ENCODE data around the gene C5. TPM values are rescaled to one million over a fixed set of nuclear protein-coding genes. Genes with fewer than 3 reads are reported as not detected.

The C5 gene
- total and polyA plus RNA-seq, 9 donors, result 3.0 to 7.2 (median 4.6) TPM

DNA sequence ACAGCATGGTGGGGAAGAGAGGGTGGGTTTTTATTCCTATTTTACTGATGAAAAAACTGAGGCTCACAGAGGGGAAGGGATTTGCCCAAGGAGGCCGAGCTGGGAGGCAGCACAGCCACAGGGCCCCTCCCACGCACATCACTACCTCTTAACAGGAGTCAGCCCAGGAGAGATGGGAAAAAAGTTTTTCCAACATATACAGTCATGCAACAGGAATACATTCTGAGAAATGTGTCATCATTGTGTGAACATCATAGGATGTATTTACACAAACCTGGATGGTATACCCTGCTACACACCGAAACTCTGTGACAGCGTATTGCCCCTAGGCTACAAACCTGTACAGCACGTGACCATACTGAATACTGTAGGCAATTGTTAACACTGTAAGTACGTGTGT lies 135.1 kb downstream of the C5 start:
- TF ChIP-seq EP300 (IDR thresholded peaks at IDR 0.05), result no peak
- no peak for TF ChIP-seq POLR2A (IDR thresholded peaks at IDR 0.05)
- TF ChIP-seq, protein P1, sequence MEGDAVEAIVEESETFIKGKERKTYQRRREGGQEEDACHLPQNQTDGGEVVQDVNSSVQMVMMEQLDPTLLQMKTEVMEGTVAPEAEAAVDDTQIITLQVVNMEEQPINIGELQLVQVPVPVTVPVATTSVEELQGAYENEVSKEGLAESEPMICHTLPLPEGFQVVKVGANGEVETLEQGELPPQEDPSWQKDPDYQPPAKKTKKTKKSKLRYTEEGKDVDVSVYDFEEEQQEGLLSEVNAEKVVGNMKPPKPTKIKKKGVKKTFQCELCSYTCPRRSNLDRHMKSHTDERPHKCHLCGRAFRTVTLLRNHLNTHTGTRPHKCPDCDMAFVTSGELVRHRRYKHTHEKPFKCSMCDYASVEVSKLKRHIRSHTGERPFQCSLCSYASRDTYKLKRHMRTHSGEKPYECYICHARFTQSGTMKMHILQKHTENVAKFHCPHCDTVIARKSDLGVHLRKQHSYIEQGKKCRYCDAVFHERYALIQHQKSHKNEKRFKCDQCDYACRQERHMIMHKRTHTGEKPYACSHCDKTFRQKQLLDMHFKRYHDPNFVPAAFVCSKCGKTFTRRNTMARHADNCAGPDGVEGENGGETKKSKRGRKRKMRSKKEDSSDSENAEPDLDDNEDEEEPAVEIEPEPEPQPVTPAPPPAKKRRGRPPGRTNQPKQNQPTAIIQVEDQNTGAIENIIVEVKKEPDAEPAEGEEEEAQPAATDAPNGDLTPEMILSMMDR (IDR thresholded peaks at IDR 0.05), result no peak
- H3K4me3 ChIP-seq, result no peak overlapping the region
- WGBS, 3 donors, result 91 to 97% (median 92%) methylated on average over 6 of the region's 6 CpGs
- H3K4me1 ChIP-seq (ENCODE audit: insufficient read depth), result peaks cover 7% of the 10 kb centered on the region
- H3K27me3 ChIP-seq, result no peaks in the 10 kb centered on the region
- H3K9me3 ChIP-seq, result no peaks in the 10 kb centered on the region
- DNase-seq, result no peak
- intact Hi-C loops (cut with DNase I), result no loop called here
- H3K36me3 ChIP-seq, result no peaks in the 10 kb centered on the region
- no peak overlapping the region for H3K27ac ChIP-seq

DNA sequence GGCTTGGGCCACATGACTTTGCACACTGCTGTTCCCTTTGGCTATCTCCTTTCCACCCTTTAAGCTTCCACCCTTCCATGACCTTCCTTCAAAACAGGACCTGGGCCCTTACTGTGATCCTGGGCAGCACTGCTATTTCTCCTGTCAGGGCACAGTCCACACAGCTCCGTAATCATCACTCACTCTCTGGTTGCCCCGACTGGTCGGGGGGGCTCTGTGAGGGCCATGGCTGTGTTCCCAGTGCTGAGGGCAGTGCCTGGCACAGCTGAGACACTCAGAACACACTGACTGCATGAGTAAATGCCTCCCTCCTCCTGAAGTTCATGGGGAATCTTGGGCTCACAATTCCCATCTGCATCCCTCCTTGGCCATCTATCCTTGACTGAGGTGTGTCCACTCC lies 135.7 kb downstream of the C5 start:
- Histone ChIP-seq H3K36me3 (no peaks in the 10 kb centered on the region), H3K27me3 (no peaks in the 10 kb centered on the region), H3K9me3 (no peaks in the 10 kb centered on the region), H3K27ac (no peak overlapping the region), H3K4me3 (no peak overlapping the region), H3K4me1 (ENCODE audit: insufficient read depth) (peaks cover 7% of the 10 kb centered on the region)
- TF ChIP-seq, protein P1 (IDR thresholded peaks at IDR 0.05), result no peak
- TF ChIP-seq EP300 (IDR thresholded peaks at IDR 0.05) (no peak), POLR2A (IDR thresholded peaks at IDR 0.05) (no peak)
- WGBS, 3 donors, result 79 to 89% (median 85%) methylated on average over 3 of the region's 3 CpGs
- intact Hi-C loops (cut with DNase I), result no loop called here
- peak in 1 of 5 donors; percentile 15 for DNase-seq

DNA sequence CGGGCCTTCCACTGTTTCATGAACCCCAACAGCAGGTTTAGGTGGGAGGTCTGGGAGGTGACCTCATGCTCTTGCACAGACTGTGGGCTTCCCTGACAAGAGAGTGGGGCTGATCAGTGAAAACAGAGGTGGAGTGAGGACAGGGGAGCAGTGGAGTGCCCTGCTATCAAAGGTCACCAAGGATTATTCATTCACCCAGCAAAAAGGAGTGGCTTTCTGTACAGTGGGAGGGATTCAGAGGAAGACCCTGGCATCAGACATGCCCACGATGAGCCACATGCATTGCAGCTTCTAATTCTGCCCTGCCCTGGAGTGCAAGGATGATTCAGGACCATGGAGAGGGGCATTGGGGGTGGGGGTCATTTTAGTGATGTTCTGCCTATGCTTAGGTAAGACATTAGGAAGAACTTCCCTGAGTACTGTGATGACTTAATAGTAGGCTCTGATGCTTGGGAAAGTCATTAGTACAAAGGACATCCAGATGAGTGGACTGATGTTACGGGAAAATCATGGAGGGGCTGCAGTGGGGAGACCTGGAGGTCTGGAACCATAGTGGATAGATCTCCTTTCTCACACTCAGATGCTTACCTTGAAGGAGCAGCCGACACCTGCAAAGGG lies 136.3 kb downstream of the C5 start:
- Histone ChIP-seq H3K9me3 (no peaks in the 10 kb centered on the region), H3K27ac (no peak overlapping the region), H3K4me1 (ENCODE audit: insufficient read depth) (peaks cover 7% of the 10 kb centered on the region), H3K36me3 (no peaks in the 10 kb centered on the region), H3K4me3 (no peak overlapping the region), H3K27me3 (no peaks in the 10 kb centered on the region)
- WGBS, 3 donors, result 71 to 82% (median 78%) methylated on average over 4 of the region's 4 CpGs
- no peak for DNase-seq
- intact Hi-C loops (cut with DNase I), result no loop called here
- no peak for TF ChIP-seq EP300 (IDR thresholded peaks at IDR 0.05)

DNA sequence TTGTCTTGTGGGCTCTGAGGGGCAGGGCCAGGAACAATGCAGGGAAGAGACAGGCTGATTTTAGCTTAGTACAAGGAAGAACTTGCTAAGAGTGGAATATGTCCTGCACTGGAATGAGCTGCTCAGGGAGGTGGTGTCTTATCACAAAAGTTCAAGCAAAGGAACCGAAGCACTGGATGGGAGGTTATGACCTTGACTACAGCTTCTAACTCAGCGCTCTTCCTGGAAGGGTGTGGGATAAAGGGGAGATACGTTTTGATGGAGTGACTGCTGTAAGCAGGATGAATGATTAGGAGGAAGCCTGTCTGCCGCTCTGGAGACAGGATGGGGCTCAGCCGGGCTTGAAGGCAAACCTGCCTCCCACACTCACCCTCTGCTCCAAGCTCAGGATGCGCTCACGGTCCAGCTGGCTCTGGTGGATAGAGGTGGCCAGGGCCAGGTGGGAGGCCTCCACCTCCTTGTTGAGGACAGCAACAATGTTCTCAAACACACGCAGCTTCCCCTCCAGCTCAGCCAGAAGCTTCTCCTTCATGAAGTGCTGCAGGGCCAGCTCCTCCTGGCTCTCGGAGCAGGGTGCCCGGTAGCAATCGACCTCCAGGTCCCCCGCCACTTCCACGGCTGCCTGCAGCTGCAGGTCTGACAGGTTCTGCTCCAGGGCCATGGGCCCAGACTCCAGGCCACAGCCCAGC lies 137.0 kb downstream of the C5 start:
- H3K27ac ChIP-seq, result no peak overlapping the region
- WGBS, 3 donors, result 61 to 64% (median 61%) methylated on average over 13 of the region's 13 CpGs
- H3K4me1 ChIP-seq (ENCODE audit: insufficient read depth), result peaks cover 7% of the 10 kb centered on the region
- no peaks in the 10 kb centered on the region for H3K27me3 ChIP-seq
- no peaks in the 10 kb centered on the region for H3K9me3 ChIP-seq
- intact Hi-C loops (cut with DNase I), result no loop called here
- H3K36me3 ChIP-seq, result no peaks in the 10 kb centered on the region
- TF ChIP-seq, protein P1 (IDR thresholded peaks at IDR 0.05), result no peak
- TF ChIP-seq EP300 (IDR thresholded peaks at IDR 0.05) (no peak), POLR2A (IDR thresholded peaks at IDR 0.05) (no peak)
- DNase-seq, result no peak
- no peak overlapping the region for H3K4me3 ChIP-seq

DNA sequence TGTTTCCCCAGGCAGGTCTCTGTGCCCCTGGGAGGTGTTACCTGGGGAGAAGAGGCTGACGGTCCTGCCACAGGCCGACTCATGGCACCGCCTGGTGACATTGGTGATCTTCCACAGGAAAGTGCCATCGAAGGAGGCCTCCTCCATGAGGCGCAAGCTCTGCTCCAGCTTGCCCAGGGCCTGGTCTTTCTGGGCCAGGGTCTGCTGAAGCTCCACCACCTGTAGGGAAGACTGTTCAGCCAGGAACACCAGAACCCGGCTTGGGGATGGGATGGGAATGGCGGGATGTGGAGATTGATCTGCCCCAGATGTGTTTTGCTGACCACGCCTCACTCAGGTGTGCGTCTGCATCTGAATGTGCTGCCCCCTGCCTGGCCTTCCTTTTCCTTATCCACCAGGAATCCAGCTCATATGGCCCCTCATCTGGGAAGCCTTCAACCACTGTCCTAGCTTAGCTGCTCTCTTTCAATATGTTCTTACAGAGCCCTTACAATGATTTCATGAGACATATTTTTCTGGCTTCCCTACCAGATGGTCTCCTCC lies 138.7 kb downstream of the C5 start:
- intact Hi-C loops (cut with DNase I), result no loop called here
- Histone ChIP-seq H3K27ac (no peak overlapping the region), H3K9me3 (no peaks in the 10 kb centered on the region), H3K36me3 (no peaks in the 10 kb centered on the region), H3K4me3 (no peak overlapping the region), H3K4me1 (ENCODE audit: insufficient read depth) (peaks cover 2% of the 10 kb centered on the region), H3K27me3 (no peaks in the 10 kb centered on the region)
- TF ChIP-seq, protein P1 (IDR thresholded peaks at IDR 0.05), result no peak
- TF ChIP-seq EP300 (IDR thresholded peaks at IDR 0.05), result no peak
- no peak for TF ChIP-seq POLR2A (IDR thresholded peaks at IDR 0.05)
- no peak for DNase-seq
- WGBS, 3 donors, result 89 to 95% (median 94%) methylated on average over 9 of the region's 9 CpGs
